ENCODE data around the gene ILK. TPM values are rescaled to one million over a fixed set of nuclear protein-coding genes. Genes with fewer than 3 reads are reported as not detected.

Gene ILK
- total and polyA plus RNA-seq, 8 donors = 146 to 165 (median 154) TPM

DNA sequence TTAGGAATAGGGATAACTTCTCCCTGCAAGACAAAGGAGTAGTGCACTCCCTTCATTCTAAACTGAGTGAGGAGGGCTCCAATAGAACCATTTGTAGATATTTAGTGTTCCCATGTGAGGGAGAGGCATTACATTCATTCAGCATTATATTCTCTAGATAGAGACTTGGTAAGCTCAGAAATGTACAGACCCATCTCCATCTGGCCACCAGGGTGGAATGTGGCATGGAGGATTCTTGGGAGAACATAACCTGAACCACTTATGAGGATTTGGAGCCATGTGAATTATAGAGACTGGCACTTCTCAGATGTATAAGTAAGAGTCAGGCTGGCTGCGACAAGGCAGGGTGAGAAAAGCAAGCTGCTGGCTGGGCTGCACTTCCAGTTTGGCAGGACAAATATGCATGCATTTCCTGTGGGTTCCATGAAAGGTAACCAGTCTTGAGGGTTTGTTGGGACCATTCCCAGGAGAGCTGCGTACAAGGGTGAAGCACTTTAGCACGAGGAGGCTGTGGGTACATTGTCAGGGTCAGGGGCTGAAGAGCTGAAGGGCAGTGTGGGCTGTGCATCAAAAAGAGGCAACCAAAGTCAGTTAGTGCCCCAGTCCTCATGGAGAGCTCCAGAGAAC, 9.3 kb upstream of the ILK start:
- Histone ChIP-seq H3K36me3 (peaks cover 0 to 60% of the 10 kb centered on the region in 2 donors), H3K27me3 (no peaks in the 10 kb centered on the region), H3K9me3 (no peaks in the 10 kb centered on the region), H3K4me3 (no peak overlapping the region), H3K4me1 (peaks cover 0 to 5% of the 10 kb centered on the region in 2 donors), H3K27ac (no peak overlapping the region)
- DNase-seq (no peak), ATAC-seq (no peak)
- intact Hi-C loops (cut with DNase I) = loop anchor here in 1 of 2 donors (10.0 kb wide), 1 partner anchor 209 kb away; no protein-coding TSS in a partner anchor
- TF ChIP-seq, protein P1, sequence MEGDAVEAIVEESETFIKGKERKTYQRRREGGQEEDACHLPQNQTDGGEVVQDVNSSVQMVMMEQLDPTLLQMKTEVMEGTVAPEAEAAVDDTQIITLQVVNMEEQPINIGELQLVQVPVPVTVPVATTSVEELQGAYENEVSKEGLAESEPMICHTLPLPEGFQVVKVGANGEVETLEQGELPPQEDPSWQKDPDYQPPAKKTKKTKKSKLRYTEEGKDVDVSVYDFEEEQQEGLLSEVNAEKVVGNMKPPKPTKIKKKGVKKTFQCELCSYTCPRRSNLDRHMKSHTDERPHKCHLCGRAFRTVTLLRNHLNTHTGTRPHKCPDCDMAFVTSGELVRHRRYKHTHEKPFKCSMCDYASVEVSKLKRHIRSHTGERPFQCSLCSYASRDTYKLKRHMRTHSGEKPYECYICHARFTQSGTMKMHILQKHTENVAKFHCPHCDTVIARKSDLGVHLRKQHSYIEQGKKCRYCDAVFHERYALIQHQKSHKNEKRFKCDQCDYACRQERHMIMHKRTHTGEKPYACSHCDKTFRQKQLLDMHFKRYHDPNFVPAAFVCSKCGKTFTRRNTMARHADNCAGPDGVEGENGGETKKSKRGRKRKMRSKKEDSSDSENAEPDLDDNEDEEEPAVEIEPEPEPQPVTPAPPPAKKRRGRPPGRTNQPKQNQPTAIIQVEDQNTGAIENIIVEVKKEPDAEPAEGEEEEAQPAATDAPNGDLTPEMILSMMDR (IDR thresholded peaks at IDR 0.05) = no peak

DNA sequence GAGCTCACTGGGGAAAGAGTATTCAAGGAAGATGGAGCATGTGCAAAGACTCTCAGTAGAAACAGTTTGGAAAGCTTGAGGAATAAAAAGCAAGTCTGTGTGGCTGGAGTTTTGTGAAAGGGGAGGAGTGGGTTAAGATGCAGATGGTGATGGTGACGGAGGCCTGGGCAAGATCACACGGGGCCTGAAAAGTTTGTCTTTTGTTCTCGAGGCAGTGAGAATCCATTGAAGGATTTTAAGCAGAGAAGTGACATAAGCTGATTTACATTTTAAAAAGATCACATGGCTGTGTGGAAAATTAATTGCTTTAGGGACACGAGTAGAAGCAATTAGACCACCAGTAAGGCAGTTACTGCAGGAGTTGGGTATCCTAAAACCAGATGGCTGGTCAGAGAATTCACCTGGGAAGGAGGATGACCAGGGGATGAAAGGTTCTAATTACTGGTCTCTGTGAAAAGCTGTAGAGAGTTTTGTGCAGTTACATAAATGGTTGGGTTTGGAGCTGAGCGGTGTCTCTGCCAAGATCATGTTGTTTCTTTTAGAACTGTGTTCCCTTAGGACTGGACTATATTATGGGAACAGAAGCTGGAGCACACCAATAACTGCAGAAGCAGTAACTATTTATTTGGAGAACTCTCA, 7.2 kb upstream of the ILK start:
- Histone ChIP-seq H3K27ac (no peak overlapping the region), H3K36me3 (peaks cover 0 to 78% of the 10 kb centered on the region in 2 donors), H3K4me1 (peaks cover 0 to 12% of the 10 kb centered on the region in 2 donors), H3K4me3 (no peak overlapping the region), H3K9me3 (no peaks in the 10 kb centered on the region), H3K27me3 (no peaks in the 10 kb centered on the region)
- intact Hi-C loops (cut with DNase I) = loop anchor here in 1 of 2 donors (10.0 kb wide), 1 partner anchor 212 kb away; no protein-coding TSS in a partner anchor
- TF ChIP-seq, protein P1 (IDR thresholded peaks at IDR 0.05) = no peak
- ATAC-seq (no peak), DNase-seq (no peak)

DNA sequence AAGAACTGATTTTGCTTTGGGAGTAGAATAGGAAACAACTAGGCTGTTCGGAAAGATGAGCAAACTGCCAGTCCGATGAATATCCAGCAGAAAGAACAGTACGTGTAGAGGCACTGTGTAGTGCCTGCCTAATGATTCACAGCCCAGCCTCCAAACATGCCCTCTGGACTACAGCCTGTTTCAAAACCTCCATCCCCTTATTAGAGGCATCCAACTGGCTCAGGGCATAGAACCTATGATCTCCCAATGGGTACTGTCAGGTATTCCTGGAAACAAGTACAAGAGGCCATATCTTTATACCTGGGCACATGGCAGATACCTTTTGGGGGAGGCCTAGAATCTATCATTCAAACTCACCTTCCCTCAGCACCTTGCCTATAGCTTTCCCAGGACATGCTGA, 5.0 kb upstream of the ILK start:
- ATAC-seq (no peak), DNase-seq (no peak)
- intact Hi-C loops (cut with DNase I) = loop anchor here in 1 of 2 donors (10.0 kb wide), 1 partner anchor 214 kb away; no protein-coding TSS in a partner anchor
- Histone ChIP-seq H3K36me3 (peaks cover 0 to 64% of the 10 kb centered on the region in 2 donors), H3K4me3 (no peak overlapping the region), H3K27ac (no peak overlapping the region), H3K4me1 (peaks cover 8 to 28% of the 10 kb centered on the region in 2 donors), H3K27me3 (no peaks in the 10 kb centered on the region), H3K9me3 (no peaks in the 10 kb centered on the region)
- TF ChIP-seq, protein P1 (IDR thresholded peaks at IDR 0.05) = no peak

DNA sequence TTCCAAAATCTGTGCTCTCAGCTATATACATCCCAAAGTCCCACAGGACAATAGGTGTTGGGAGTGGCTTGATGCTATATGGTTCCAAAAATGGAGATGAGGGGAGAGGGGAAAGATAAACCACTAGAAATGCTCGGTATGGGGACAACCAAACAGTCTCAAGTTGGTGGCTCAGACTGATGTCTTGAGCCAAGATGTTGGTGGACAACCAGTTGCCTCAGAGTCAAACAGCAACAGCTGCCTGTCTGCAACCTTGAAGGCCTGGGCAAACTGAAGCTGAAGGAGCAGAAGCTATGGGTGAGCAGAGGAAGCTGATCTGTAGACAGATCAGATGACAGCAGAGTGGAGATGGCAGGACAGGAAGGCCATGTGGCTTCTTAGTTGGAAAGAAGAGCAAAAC, 4.1 kb upstream of the ILK start:
- Histone ChIP-seq H3K27ac (no peak overlapping the region), H3K27me3 (no peaks in the 10 kb centered on the region), H3K4me3 (no peak overlapping the region), H3K36me3 (peaks cover 0 to 64% of the 10 kb centered on the region in 2 donors), H3K4me1 (peaks cover 9 to 31% of the 10 kb centered on the region in 2 donors), H3K9me3 (no peaks in the 10 kb centered on the region)
- ATAC-seq (no peak), DNase-seq (no peak)
- intact Hi-C loops (cut with DNase I) = loop anchor here in 1 of 2 donors (10.0 kb wide), 1 partner anchor 215 kb away; no protein-coding TSS in a partner anchor
- TF ChIP-seq, protein P1 (IDR thresholded peaks at IDR 0.05) = no peak

DNA sequence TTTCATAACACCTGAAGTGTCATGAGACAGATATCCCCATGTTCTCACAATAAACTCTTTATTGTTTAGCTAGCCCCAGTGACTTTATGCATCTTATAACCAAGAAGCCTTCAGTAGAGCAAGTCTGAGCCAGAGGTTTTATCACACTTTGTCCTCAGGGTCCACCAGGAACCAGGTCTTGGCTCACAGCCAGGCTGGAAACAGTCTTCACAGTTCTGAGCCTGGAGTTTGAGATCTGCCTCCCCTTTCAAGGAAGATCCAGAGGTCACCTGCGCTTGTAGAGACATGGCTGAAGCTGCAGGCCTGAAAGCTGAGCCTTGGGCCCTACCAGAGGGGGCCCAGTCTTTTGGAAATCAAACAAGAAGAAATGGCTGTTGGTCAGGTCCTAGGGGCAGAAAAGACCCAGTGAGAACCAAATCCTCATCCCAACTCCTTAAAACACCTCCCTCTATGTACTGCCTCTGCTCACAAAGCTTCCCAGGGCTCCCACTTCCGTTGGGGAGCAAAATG, 3.6 kb upstream of the ILK start:
- DNase-seq = no peak
- peaks cover 0 to 61% of the 10 kb centered on the region in 2 donors for H3K36me3 ChIP-seq
- H3K27me3 ChIP-seq = no peaks in the 10 kb centered on the region
- intact Hi-C loops (cut with DNase I) = loop anchor here in 1 of 2 donors (10.0 kb wide), 1 partner anchor 215 kb away; no protein-coding TSS in a partner anchor
- H3K4me1 ChIP-seq = peaks cover 13 to 36% of the 10 kb centered on the region in 2 donors
- TF ChIP-seq, protein P1 (IDR thresholded peaks at IDR 0.05) = no peak
- no peaks in the 10 kb centered on the region for H3K9me3 ChIP-seq
- no peak overlapping the region for H3K4me3 ChIP-seq
- H3K27ac ChIP-seq = no peak overlapping the region
- no peak for ATAC-seq

Data from left lung (tissue), 10 donors.